Measurements from ENCODE around the gene METTL24. TPM values are rescaled to one million over a fixed set of nuclear protein-coding genes. Genes with fewer than 3 reads are reported as not detected.
"Not testable (repeated sequence)": the region's sequence is repeated elsewhere in the genome, so short reads cannot be mapped to it uniquely, and the experiment has no call there.

Gene METTL24
- total RNA-seq, 8 experiments from 2014 or later: 0.49 to 5.6 (median 2.5) TPM; not detected in 3

DNA sequence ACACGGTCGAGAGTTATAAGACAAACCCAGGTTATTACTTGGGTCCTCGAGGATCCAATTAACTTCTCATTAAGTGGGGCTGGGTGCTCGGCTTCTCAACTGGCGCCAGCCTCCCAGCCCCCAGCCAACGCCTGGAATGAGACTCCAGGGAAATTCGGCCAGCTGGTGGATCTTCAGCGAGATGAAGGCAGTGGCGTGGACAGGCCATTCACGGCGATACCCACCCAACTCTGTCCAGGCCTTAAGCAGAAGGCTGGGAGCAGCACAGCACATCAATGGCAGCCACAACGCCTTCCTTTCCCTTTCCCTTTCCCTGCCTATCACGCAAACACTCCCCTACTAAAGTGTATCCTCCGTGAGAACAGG, 868 bp downstream of the METTL24 start:
- peak in 4 of 8 experiments; percentile 14 to 62 (median 36) for ATAC-seq (replicated peaks in 6 of 8)

DNA sequence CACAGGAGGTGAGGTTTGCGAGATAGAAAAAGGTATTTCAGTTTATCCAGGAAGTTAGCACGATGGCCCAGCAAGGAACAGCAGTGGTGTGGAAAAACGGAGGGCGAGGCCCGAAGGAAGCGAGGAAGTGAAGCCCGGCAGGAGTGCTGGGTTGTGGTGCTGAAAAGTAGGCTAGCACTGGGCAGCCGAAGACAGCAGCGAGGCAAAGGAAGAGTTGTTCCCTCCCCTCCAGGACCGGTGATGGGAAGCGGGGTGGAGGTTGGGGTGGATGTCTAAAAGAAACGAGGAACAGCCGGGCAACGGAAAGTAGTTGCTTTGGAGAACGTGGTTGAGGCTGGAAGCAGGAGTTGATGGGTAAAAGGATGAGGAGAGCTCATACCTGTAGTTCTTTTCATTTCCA, 1.4 kb downstream of the METTL24 start:
- in situ Hi-C loops (cut with MboI; ENCODE audit: low pct_unique_long_range_greater_than_20kb in 2 of 9, low sequenced_read_pairs in 9 of 9, unreplicated experiment in 9 of 9): no loop called here
- H3K27ac ChIP-seq: no peak overlapping the region
- H3K4me3 ChIP-seq: no peak overlapping the region
- 20 to 90% (median 80%) methylated on average over 1 to 15 of the region's 15 CpGs for WGBS, 10 experiments
- peaks cover 68 to 75% of the 10 kb centered on the region in 2 donors for H3K4me1 ChIP-seq (replicated peaks in 1 of 2)
- ATAC-seq (replicated peaks in 6 of 8): no peak

More for the DNA sequence above, 868 bp downstream of the METTL24 start:
- Histone ChIP-seq H3K27ac (peak overlapping the region in 1 of 2 donors; percentile 49), H3K4me1 (replicated peaks in 1 of 2) (peaks cover 64 to 70% of the 10 kb centered on the region in 2 donors), H3K4me3 (peak overlapping the region in 4 of 5 donors; percentile 27 to 45 (median 35))
- in situ Hi-C loops (cut with MboI; ENCODE audit: low pct_unique_long_range_greater_than_20kb in 2 of 9, low sequenced_read_pairs in 9 of 9, unreplicated experiment in 9 of 9): no loop called here
- WGBS, 10 experiments: 0 to 70% (median 31%) methylated on average over 2 to 13 of the region's 14 CpGs; no CpG with 5 or more reads in 2 of the 10 experiments

GRCh38 chr6:110355727-110356126, 2.4 kb downstream of the METTL24 start:
- no peak for ATAC-seq (replicated peaks in 6 of 8)
- Histone ChIP-seq H3K4me3 (no peak overlapping the region), H3K27ac (no peak overlapping the region), H3K4me1 (replicated peaks in 1 of 2) (peaks cover 69 to 80% of the 10 kb centered on the region in 2 donors)
- in situ Hi-C loops (cut with MboI; ENCODE audit: low pct_unique_long_range_greater_than_20kb in 2 of 9, low sequenced_read_pairs in 9 of 9, unreplicated experiment in 9 of 9): no loop called here
- 0 to 71% (median 30%) methylated on average over 1 to 2 of the region's 2 CpGs; no CpG with 5 or more reads in 5 of the 10 experiments for WGBS, 10 experiments

DNA sequence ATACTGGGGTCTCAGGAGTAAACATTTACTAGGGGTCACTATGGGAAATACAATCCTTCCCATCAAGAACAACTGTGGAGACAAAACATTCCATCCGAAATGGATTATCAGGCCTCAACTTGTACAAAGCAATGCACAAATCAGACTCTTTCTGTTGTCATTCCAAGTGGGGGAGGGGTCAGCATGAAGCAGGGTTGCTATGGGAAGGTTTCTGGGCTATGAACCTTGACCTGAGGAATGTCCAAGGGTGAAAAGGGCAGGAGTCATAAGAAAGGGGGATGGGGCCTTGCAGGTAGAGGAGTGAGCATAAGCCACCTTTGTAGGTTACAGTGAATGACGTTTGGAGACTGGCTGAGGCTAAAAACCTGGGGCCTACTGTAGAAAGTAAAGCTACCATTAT, 3.1 kb downstream of the METTL24 start:
- Histone ChIP-seq H3K4me3 (no peak overlapping the region), H3K27ac (no peak overlapping the region), H3K4me1 (replicated peaks in 1 of 2) (peaks cover 66 to 75% of the 10 kb centered on the region in 2 donors)
- no peak for ATAC-seq (replicated peaks in 6 of 8)
- in situ Hi-C loops (cut with MboI; ENCODE audit: low pct_unique_long_range_greater_than_20kb in 2 of 9, low sequenced_read_pairs in 9 of 9, unreplicated experiment in 9 of 9): no loop called here
- WGBS, 10 experiments: 0 to 80% (median 25%) methylated on average over 1 to 2 of the region's 2 CpGs; no CpG with 5 or more reads in 2 of the 10 experiments

GRCh38 chr6:110354153-110354552, 4.0 kb downstream of the METTL24 start:
- Histone ChIP-seq H3K4me1 (replicated peaks in 1 of 2) (peaks cover 62 to 71% of the 10 kb centered on the region in 2 donors), H3K27ac (no peak overlapping the region), H3K4me3 (no peak overlapping the region)
- no peak for ATAC-seq (replicated peaks in 6 of 8)
- WGBS, 10 experiments: 60 to 100% (median 86%) methylated on average over 1 to 2 of the region's 2 CpGs; no CpG with 5 or more reads in 1 of the 10 experiments
- in situ Hi-C loops (cut with MboI; ENCODE audit: low pct_unique_long_range_greater_than_20kb in 2 of 9, low sequenced_read_pairs in 9 of 9, unreplicated experiment in 9 of 9): no loop called here

DNA sequence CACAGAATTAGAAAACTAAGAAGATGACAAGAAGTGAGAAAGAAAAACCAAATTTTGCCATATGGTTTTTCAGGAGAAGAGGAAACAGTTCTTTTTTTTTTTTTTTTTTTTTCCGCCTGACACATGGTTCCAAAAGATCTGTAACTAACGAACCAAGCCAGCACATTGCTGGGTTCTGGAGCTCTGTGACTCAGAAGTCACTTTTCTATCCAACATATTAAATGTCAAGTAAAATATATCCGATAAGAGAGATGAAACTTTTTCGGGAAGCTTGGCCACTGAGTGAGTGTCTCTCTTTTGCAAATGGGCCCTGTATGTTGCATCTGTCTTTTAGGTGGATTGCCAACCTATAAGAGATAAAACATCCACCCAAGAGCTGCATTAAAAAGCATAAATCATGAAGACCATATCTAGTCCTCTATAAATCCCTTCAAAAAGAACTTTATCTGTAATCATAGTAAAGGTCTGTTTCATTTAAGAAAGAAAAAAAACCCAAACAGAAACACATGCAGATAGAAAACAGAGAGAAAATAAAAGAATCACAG, 4.6 kb downstream of the METTL24 start:
- Histone ChIP-seq H3K4me1 (replicated peaks in 1 of 2) (peaks cover 61 to 71% of the 10 kb centered on the region in 2 donors), H3K27ac (no peak overlapping the region), H3K4me3 (no peak overlapping the region)
- in situ Hi-C loops (cut with MboI; ENCODE audit: low pct_unique_long_range_greater_than_20kb in 2 of 9, low sequenced_read_pairs in 9 of 9, unreplicated experiment in 9 of 9): no loop called here
- no peak for ATAC-seq (replicated peaks in 6 of 8)
- WGBS, 10 experiments: 18 to 79% (median 44%) methylated on average over 2 to 4 of the region's 4 CpGs; no CpG with 5 or more reads in 3 of the 10 experiments

GRCh38 chr6:110352563-110353262, 5.4 kb downstream of the METTL24 start:
- ATAC-seq (replicated peaks in 6 of 8): peak in 1 of 8 experiments; percentile 63
- 4 to 52% (median 17%) methylated on average over 1 to 7 of the region's 7 CpGs; no CpG with 5 or more reads in 1 of the 10 experiments for WGBS, 10 experiments
- Histone ChIP-seq H3K4me1 (replicated peaks in 1 of 2) (peaks cover 58 to 77% of the 10 kb centered on the region in 2 donors), H3K27ac (peak overlapping the region in 1 of 2 donors; percentile 10), H3K4me3 (no peak overlapping the region)
- in situ Hi-C loops (cut with MboI; ENCODE audit: low pct_unique_long_range_greater_than_20kb in 2 of 9, low sequenced_read_pairs in 9 of 9, unreplicated experiment in 9 of 9): no loop called here

GRCh38 chr6:110351986-110352385, 6.2 kb downstream of the METTL24 start:
- in situ Hi-C loops (cut with MboI; ENCODE audit: low pct_unique_long_range_greater_than_20kb in 2 of 9, low sequenced_read_pairs in 9 of 9, unreplicated experiment in 9 of 9): no loop called here
- 22 to 73% (median 44%) methylated on average over 2 to 4 of the region's 4 CpGs for WGBS, 10 experiments
- Histone ChIP-seq H3K27ac (no peak overlapping the region), H3K4me3 (no peak overlapping the region), H3K4me1 (replicated peaks in 1 of 2) (peaks cover 54 to 75% of the 10 kb centered on the region in 2 donors)
- ATAC-seq (replicated peaks in 6 of 8): no peak

DNA sequence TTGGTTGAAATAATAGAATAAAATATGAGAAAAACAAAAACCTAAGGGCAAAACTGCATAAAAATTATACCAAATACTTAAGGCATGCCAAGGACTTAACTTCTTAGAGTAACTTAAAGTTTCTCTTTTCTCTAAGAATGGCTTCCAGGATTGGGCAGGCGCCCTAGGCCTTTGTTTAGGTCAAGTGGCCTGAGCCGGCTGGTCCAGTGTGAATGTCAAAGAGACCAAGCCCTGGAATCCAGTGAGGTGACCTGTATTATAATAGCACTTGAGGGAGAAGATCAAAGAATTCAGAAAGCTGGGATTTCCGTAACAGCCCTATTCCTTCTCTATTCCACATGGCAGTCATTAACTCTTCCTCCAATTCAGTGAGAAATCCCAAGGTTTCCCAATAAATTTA, 6.6 kb downstream of the METTL24 start:
- Histone ChIP-seq H3K27ac (no peak overlapping the region), H3K4me3 (no peak overlapping the region), H3K4me1 (replicated peaks in 1 of 2) (peaks cover 51 to 70% of the 10 kb centered on the region in 2 donors)
- ATAC-seq (replicated peaks in 6 of 8): no peak
- in situ Hi-C loops (cut with MboI; ENCODE audit: low pct_unique_long_range_greater_than_20kb in 2 of 9, low sequenced_read_pairs in 9 of 9, unreplicated experiment in 9 of 9): no loop called here
- 13 to 94% (median 67%) methylated on average over 1 to 3 of the region's 3 CpGs for whole genome bisulfite sequencing, 10 experiments

GRCh38 chr6:110350593-110350992, 7.6 kb downstream of the METTL24 start:
- 17 to 100% (median 96%) methylated on average over 1 to 7 of the region's 7 CpGs for WGBS, 10 experiments
- in situ Hi-C loops (cut with MboI; ENCODE audit: low pct_unique_long_range_greater_than_20kb in 2 of 9, low sequenced_read_pairs in 9 of 9, unreplicated experiment in 9 of 9); H3K4me3 ChIP-seq; H3K27ac ChIP-seq; ATAC-seq (replicated peaks in 6 of 8): not testable (repeated sequence)
- peaks cover 48 to 75% of the 10 kb centered on the region in 2 donors for H3K4me1 ChIP-seq (replicated peaks in 1 of 2)

DNA sequence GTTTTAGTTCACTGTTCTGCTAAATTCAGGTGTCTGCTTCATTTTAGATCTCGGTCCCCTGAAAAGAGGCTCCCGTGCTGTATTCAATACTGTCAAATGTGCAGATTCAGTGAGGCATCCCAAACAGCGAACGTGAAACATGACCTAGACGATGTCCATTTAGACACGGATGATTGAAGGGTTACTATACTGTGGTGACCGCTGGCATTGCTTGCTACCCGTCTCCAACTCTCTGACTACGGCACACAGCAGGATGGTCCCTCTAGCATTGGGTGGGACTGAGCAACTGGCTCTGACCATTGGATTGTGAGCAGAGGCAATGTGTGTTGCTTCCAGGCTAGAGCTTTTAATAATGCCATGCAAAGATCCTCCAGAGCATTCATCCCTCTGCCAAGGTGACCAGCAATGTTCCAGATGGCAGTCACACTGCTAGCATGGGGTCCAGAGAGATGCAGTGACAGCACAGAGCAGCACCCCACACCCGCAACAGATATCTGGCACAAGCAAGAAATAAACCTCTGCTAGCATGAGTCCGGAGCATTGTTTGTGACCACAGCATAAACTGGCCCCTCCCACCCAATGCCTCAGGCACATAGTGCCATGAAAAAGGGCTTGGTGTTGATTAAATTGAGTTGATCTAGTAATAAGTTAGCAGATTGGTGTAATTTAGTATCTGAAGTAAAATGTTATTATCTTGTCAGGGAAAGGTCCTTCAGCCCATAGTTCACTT, 9.0 kb downstream of the METTL24 start:
- Histone ChIP-seq H3K4me3 (no peak overlapping the region), H3K27ac (no peak overlapping the region), H3K4me1 (replicated peaks in 1 of 2) (peaks cover 44 to 72% of the 10 kb centered on the region in 2 donors)
- 20 to 90% (median 75%) methylated on average over 1 to 10 of the region's 11 CpGs; no CpG with 5 or more reads in 2 of the 10 experiments for WGBS, 10 experiments
- peak in 7 of 8 experiments; percentile 21 to 72 (median 63) for ATAC-seq (replicated peaks in 6 of 8)
- in situ Hi-C loops (cut with MboI; ENCODE audit: low pct_unique_long_range_greater_than_20kb in 2 of 9, low sequenced_read_pairs in 9 of 9, unreplicated experiment in 9 of 9): no loop called here

DNA sequence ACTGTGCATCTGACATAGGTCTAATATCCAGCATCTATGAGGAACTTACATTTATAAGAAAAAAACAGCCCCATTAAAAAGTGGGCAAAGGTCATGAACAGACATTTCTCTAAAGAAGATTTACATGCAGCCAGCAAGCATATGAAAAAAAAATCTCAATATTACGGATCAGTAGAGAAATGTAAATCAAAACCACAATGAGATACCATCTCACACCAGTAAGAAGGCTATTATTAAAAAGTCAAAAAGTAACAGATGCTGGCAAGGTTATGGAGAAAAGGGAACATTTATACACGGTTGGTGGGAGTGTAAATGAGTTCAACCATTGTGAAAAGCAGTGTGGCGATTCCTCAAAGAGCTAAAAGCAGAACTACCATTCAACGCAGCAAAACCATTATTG, 13.1 kb downstream of the METTL24 start:
- in situ Hi-C loops (cut with MboI; ENCODE audit: low pct_unique_long_range_greater_than_20kb in 2 of 9, low sequenced_read_pairs in 9 of 9, unreplicated experiment in 9 of 9): no loop called here
- Histone ChIP-seq H3K4me1 (replicated peaks in 1 of 2) (peaks cover 36 to 75% of the 10 kb centered on the region in 2 donors), H3K4me3 (no peak overlapping the region), H3K27ac (peak overlapping the region in 1 of 2 donors; percentile 49)
- WGBS, 10 experiments: 0 to 55% (median 33%) methylated on average over 1 to 4 of the region's 4 CpGs; no CpG with 5 or more reads in 1 of the 10 experiments
- no peak for ATAC-seq (replicated peaks in 6 of 8)

DNA sequence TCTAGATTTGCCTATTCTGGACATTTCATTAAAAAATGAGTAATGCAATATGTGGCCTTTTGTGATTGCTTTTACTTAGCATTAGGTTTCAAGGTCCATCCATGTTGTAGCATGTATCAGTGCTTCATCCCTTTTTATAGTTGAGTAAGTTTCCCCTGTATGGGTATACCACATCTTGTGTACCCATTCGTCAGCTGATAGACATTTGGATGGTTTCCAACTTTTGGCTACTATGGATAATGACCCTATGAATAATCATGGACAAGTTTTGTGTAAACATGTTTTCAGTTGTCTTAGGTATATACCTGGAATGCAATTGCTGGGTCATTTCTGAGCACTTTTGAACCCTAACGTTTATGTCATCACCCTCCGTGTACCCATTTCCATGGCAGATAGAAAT, 15.4 kb downstream of the METTL24 start:
- Histone ChIP-seq H3K4me1 (replicated peaks in 1 of 2) (peaks cover 29 to 61% of the 10 kb centered on the region in 2 donors), H3K27ac (no peak overlapping the region), H3K4me3 (no peak overlapping the region)
- WGBS, 10 experiments: 68 to 100% (median 96%) methylated on average over 2 to 3 of the region's 3 CpGs; no CpG with 5 or more reads in 3 of the 10 experiments
- in situ Hi-C loops (cut with MboI; ENCODE audit: low pct_unique_long_range_greater_than_20kb in 2 of 9, low sequenced_read_pairs in 9 of 9, unreplicated experiment in 9 of 9): no loop called here
- ATAC-seq (replicated peaks in 6 of 8): no peak
